Esophagus muscularis mucosa (tissue), 3 donors: ENCODE results near the gene AATK.

Source experiments
- POLR2AphosphoS5 ChIP-seq, 2 donors: sonication (generic); formaldehyde crosslinking; IDR thresholded peaks; one replicate each; pipeline ENCODE4 v1.6.1; 2017; ENCODE audit warnings: antibody characterized with exemption in 2 of 2
- TF ChIP-seq, protein P1 (sequence below), 3 experiments: fragments of 200-600 bp in 2 of 3; fragments of 450-650 bp in 1 of 3; sonication (generic) in 2 of 3; IDR thresholded peaks; one replicate each; pipeline ENCODE4 v1.5.1; 2017 to 2019; ENCODE audit warnings: antibody characterized with exemption in 3 of 3, mild to moderate bottlenecking in 2 of 3, moderate library complexity in 1 of 3

DNA sequence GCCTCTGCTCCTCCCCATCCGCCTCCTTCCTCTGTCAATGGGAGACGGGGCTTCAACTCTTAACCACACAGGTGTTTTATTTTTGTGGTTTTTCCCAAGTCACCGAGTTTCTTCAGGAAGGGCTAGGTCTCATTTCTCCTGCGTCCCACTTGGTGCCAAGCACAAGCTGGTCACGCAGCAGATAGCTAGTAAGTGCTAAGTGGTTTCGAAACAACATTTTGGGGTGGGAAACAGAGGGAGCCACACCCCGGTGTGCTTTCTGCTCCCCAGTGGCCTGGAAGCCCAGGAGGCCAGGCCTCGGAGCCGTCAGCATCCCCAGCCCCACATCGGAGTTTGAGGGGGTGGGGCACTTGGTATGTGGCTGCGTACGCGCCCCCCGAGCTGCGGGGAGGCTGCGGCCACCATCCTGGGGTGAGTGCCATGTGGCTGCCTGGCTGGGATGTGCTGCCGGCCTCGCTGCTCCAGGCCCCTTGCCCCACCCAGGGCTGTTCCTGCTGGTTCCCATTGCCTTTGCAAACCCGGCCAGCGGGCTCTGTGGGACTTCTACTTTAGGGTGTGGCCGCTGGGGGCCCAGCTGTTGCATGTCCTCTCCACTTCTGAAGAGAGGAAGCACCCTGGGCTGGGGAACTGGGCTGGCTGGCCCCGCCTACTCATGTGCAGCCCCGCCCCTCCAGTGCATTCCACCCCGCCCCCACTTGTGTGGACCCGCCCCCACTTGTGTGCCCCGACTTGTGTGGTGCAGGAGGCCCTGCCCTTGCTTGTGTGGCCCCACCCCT, 75.5 kb downstream of the AATK start:
- no peak for TF ChIP-seq POLR2AphosphoS5 (IDR thresholded peaks at IDR 0.05)
- TF ChIP-seq, protein P1, sequence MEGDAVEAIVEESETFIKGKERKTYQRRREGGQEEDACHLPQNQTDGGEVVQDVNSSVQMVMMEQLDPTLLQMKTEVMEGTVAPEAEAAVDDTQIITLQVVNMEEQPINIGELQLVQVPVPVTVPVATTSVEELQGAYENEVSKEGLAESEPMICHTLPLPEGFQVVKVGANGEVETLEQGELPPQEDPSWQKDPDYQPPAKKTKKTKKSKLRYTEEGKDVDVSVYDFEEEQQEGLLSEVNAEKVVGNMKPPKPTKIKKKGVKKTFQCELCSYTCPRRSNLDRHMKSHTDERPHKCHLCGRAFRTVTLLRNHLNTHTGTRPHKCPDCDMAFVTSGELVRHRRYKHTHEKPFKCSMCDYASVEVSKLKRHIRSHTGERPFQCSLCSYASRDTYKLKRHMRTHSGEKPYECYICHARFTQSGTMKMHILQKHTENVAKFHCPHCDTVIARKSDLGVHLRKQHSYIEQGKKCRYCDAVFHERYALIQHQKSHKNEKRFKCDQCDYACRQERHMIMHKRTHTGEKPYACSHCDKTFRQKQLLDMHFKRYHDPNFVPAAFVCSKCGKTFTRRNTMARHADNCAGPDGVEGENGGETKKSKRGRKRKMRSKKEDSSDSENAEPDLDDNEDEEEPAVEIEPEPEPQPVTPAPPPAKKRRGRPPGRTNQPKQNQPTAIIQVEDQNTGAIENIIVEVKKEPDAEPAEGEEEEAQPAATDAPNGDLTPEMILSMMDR (IDR thresholded peaks at IDR 0.05) = no peak
